ENCODE measurements around the gene WDR81. TPM values are rescaled to one million over a fixed set of nuclear protein-coding genes. Genes with fewer than 3 reads are reported as not detected.

Gene WDR81
- total RNA-seq, 1 experiment from 2014 or later = 17.3 TPM

DNA sequence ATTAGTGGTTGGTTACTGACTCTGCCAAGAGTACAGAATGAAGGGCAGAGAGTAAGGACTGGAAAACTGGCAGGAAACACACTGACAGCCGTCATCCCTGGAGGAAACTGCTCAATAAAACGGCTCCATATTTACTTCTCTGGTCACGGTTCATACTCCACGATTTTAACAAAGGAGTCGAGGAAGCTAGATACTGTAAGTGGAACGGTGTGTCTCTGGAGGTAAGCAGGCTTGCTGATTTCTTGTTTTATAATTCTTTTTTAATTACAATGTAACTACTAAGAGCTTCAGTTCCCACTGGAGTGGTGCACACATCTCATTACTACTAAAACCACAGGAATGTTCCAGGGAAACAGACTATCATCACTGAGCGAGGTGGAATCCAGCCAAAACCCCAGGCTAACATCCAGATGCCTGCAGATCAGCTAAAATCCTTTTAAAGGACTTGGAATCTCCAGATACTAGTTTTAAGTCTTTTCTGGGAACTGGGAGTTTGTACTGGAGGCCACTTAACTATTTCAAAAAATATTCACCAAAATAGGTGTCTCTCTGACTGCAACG lies 55.1 kb downstream of the WDR81 start:
- TF ChIP-seq SRF (IDR thresholded peaks at IDR 0.05; ENCODE audit: low read depth) (no peak), EZH2 (IDR thresholded peaks at IDR 0.05) (no peak), FOSL1 (IDR thresholded peaks at IDR 0.05; ENCODE audit: low read depth) (no peak), CEBPB (IDR thresholded peaks at IDR 0.05; ENCODE audit: low read depth) (no peak), RAD21 (IDR thresholded peaks at IDR 0.05; ENCODE audit: low read depth) (no peak), ZNF274 (IDR thresholded peaks at IDR 0.05; ENCODE audit: low read depth, low read length) (no peak), CBX3 (IDR thresholded peaks at IDR 0.05; ENCODE audit: low read depth) (no peak), ZFX (IDR thresholded peaks at IDR 0.05) (no peak), SIN3A (IDR thresholded peaks at IDR 0.05; ENCODE audit: low read depth) (no peak), EZH2phosphoT487 (IDR thresholded peaks at IDR 0.05; ENCODE audit: borderline replicate concordance) (no peak), ELF1 (IDR thresholded peaks at IDR 0.05; ENCODE audit: borderline replicate concordance, low read depth) (no peak), SP1 (IDR thresholded peaks at IDR 0.05; ENCODE audit: low read depth) (no peak), YY1 (IDR thresholded peaks at IDR 0.05; ENCODE audit: extremely low read depth, insufficient replicate concordance, low read depth, low read length) (no peak), JUND (IDR thresholded peaks at IDR 0.05) (no peak)
- TF ChIP-seq, protein P1, sequence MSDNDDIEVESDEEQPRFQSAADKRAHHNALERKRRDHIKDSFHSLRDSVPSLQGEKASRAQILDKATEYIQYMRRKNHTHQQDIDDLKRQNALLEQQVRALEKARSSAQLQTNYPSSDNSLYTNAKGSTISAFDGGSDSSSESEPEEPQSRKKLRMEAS (IDR thresholded peaks at IDR 0.05) = no peak
- TF ChIP-seq, protein P2, sequence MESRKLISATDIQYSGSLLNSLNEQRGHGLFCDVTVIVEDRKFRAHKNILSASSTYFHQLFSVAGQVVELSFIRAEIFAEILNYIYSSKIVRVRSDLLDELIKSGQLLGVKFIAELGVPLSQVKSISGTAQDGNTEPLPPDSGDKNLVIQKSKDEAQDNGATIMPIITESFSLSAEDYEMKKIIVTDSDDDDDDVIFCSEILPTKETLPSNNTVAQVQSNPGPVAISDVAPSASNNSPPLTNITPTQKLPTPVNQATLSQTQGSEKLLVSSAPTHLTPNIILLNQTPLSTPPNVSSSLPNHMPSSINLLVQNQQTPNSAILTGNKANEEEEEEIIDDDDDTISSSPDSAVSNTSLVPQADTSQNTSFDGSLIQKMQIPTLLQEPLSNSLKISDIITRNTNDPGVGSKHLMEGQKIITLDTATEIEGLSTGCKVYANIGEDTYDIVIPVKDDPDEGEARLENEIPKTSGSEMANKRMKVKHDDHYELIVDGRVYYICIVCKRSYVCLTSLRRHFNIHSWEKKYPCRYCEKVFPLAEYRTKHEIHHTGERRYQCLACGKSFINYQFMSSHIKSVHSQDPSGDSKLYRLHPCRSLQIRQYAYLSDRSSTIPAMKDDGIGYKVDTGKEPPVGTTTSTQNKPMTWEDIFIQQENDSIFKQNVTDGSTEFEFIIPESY (IDR thresholded peaks at IDR 0.05; ENCODE audit: extremely low read depth, insufficient replicate concordance, low read length) = no peak
- TF ChIP-seq, protein P3, sequence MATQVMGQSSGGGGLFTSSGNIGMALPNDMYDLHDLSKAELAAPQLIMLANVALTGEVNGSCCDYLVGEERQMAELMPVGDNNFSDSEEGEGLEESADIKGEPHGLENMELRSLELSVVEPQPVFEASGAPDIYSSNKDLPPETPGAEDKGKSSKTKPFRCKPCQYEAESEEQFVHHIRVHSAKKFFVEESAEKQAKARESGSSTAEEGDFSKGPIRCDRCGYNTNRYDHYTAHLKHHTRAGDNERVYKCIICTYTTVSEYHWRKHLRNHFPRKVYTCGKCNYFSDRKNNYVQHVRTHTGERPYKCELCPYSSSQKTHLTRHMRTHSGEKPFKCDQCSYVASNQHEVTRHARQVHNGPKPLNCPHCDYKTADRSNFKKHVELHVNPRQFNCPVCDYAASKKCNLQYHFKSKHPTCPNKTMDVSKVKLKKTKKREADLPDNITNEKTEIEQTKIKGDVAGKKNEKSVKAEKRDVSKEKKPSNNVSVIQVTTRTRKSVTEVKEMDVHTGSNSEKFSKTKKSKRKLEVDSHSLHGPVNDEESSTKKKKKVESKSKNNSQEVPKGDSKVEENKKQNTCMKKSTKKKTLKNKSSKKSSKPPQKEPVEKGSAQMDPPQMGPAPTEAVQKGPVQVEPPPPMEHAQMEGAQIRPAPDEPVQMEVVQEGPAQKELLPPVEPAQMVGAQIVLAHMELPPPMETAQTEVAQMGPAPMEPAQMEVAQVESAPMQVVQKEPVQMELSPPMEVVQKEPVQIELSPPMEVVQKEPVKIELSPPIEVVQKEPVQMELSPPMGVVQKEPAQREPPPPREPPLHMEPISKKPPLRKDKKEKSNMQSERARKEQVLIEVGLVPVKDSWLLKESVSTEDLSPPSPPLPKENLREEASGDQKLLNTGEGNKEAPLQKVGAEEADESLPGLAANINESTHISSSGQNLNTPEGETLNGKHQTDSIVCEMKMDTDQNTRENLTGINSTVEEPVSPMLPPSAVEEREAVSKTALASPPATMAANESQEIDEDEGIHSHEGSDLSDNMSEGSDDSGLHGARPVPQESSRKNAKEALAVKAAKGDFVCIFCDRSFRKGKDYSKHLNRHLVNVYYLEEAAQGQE (IDR thresholded peaks at IDR 0.05; ENCODE audit: low read depth) = no peak
- TF ChIP-seq, protein P4, sequence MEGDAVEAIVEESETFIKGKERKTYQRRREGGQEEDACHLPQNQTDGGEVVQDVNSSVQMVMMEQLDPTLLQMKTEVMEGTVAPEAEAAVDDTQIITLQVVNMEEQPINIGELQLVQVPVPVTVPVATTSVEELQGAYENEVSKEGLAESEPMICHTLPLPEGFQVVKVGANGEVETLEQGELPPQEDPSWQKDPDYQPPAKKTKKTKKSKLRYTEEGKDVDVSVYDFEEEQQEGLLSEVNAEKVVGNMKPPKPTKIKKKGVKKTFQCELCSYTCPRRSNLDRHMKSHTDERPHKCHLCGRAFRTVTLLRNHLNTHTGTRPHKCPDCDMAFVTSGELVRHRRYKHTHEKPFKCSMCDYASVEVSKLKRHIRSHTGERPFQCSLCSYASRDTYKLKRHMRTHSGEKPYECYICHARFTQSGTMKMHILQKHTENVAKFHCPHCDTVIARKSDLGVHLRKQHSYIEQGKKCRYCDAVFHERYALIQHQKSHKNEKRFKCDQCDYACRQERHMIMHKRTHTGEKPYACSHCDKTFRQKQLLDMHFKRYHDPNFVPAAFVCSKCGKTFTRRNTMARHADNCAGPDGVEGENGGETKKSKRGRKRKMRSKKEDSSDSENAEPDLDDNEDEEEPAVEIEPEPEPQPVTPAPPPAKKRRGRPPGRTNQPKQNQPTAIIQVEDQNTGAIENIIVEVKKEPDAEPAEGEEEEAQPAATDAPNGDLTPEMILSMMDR (IDR thresholded peaks at IDR 0.05 in 2 of 3, conservative IDR thresholded peaks at IDR 0.05 in 1 of 3; ENCODE audit: borderline replicate concordance in 1 of 3, insufficient read depth in 1 of 3, low read depth in 2 of 3, low read length in 2 of 3) = no peak
- TF ChIP-seq, protein P5, sequence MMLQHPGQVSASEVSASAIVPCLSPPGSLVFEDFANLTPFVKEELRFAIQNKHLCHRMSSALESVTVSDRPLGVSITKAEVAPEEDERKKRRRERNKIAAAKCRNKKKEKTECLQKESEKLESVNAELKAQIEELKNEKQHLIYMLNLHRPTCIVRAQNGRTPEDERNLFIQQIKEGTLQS (IDR thresholded peaks at IDR 0.05) = no peak
- no peaks in the 10 kb centered on the region for H3K9me2 ChIP-seq (ENCODE audit: insufficient read depth)
- ATAC-seq = no peak
- CTCF ChIA-PET = no interaction called here
- H3K4me1 ChIP-seq (ENCODE audit: control insufficient read depth in 1 of 2, insufficient read depth in 2 of 2, low read length in 2 of 2) = peaks cover 0 to 3% of the 10 kb centered on the region in 2 experiments; a peak in 1 of 4 replicates
- no peak overlapping the region for H3K4me3 ChIP-seq (replicated peaks in 1 of 2; ENCODE audit: low read depth in 1 of 2, low read length in 2 of 2)
- no peaks in the 10 kb centered on the region for H3K9me3 ChIP-seq (ENCODE audit: control insufficient read depth in 1 of 2, insufficient read depth in 1 of 2, low read depth in 1 of 2, low read length in 2 of 2)
- no peaks in the 10 kb centered on the region for H3K27me3 ChIP-seq (ENCODE audit: insufficient read depth, low read length)
- no peak overlapping the region for H3K27ac ChIP-seq (ENCODE audit: low read depth, low read length)
- POLR2A ChIA-PET = no interaction called here
- intact Hi-C loops (cut with micrococcal nuclease) = no loop called here
- H3K36me3 ChIP-seq (ENCODE audit: control insufficient read depth in 1 of 2, insufficient read depth in 2 of 2, low read length in 2 of 2) = peaks cover 18 to 31% of the 10 kb centered on the region in 2 experiments
- no peaks in the 10 kb centered on the region for H4K20me1 ChIP-seq (ENCODE audit: insufficient read depth)
- TSS peak; percentile 21 for BruUV-seq (replicated peaks)
- RAD21 ChIA-PET (ENCODE audit: low non-redundant PET in 1 of 2, low total read pairs in 2 of 2, uncharacterized antibody in 2 of 2, unreplicated experiment in 2 of 2) = no interaction called here
- no peaks in the 10 kb centered on the region for H3K79me2 ChIP-seq (ENCODE audit: insufficient read depth, low read length)
- no peak overlapping the region for H3K4me2 ChIP-seq (ENCODE audit: low read length)
- no peak overlapping the region for H2AFZ ChIP-seq (ENCODE audit: low read depth, low read length, poor library complexity, severe bottlenecking)
- H3K9ac ChIP-seq (ENCODE audit: low read length) = no peak overlapping the region
- DNase-seq (ENCODE audit: low read depth, low spot score) = no peak
